Fibroblast of skin of scalp (primary cell): ENCODE results near the gene DCAF8. TPM values are rescaled to one million over a fixed set of nuclear protein-coding genes. Genes with fewer than 3 reads are reported as not detected.
"Not testable (repeated sequence)": the region's sequence is repeated elsewhere in the genome, so short reads cannot be mapped to it uniquely, and the experiment has no call there.

Experiments used
- DNase-seq: peaks from one replicate; pipeline ENCODE4 v3.0.0-alpha.2; 2013
- polyA plus RNA-seq, 2 experiments: library from polyadenylated mRNA; unstranded; fragments of 120-200 nt; gene quantifications; one replicate each; pipeline ENCODE4 v1.2.1, GENCODE V29; 2013; ENCODE audit not compliant: insufficient read length in 2 of 2

The DCAF8 gene
- 64.9 TPM for polyA plus RNA-seq (2013, experiment 1 of 2; ENCODE audit: insufficient read length)
- 61.6 TPM for polyA plus RNA-seq (2013, experiment 2 of 2; ENCODE audit: insufficient read length)

- peak; percentile 97 for DNase-seq
These were observed at the start of gene DCAF8 for GRCh38 chr1:160261893-160262794. Gene DCAF8 (minus strand): TSS chr1:160262549. CDS start chr1:160244008, 18,541 bp downstream.

GRCh38 chr1:160309571-160309970 is 47.2 kb upstream of the DCAF8 start:
- no peak for DNase-seq

GRCh38 chr1:160309185-160309557 is 46.8 kb upstream of the DCAF8 start:
- DNase-seq = peak; percentile 10

GRCh38 chr1:160308451-160309184 is 46.3 kb upstream of the DCAF8 start:
- no peak for DNase-seq

- DNase-seq = no peak
These were observed 44.9 kb upstream of the DCAF8 start for GRCh38 chr1:160307118-160307791.

GRCh38 chr1:160300173-160300572 is 37.8 kb upstream of the DCAF8 start:
- DNase-seq = no peak

- DNase-seq = no peak
These were observed 33.7 kb upstream of the DCAF8 start for GRCh38 chr1:160296036-160296435.

- no peak for DNase-seq
These were observed 30.9 kb upstream of the DCAF8 start for GRCh38 chr1:160293020-160293968.

- DNase-seq = peak; percentile 60
These were observed 29.2 kb upstream of the DCAF8 start for GRCh38 chr1:160291248-160292220.

- DNase-seq = not testable (repeated sequence)
These were observed 25.4 kb upstream of the DCAF8 start for GRCh38 chr1:160287769-160288168.

GRCh38 chr1:160285506-160285905 is 23.2 kb upstream of the DCAF8 start:
- no peak for DNase-seq

- peak; percentile 91 for DNase-seq
These were observed 22.5 kb upstream of the DCAF8 start, which contains the start of gene PEX19 for GRCh38 chr1:160284782-160285344. Gene PEX19 (minus strand): TSS chr1:160285133. CDS start chr1:160285124, 9 bp downstream.

GRCh38 chr1:160284220-160284781 is 22.0 kb upstream of the DCAF8 start:
- peak; percentile 36 for DNase-seq

GRCh38 chr1:160282807-160283206 is 20.5 kb upstream of the DCAF8 start:
- DNase-seq = no peak

GRCh38 chr1:160277987-160278386 is 15.6 kb upstream of the DCAF8 start:
- no peak for DNase-seq

- DNase-seq = no peak
These were observed 15.0 kb upstream of the DCAF8 start for GRCh38 chr1:160277330-160277729.

GRCh38 chr1:160271025-160271424 is 8.7 kb upstream of the DCAF8 start:
- DNase-seq = no peak

GRCh38 chr1:160267284-160267991 is 5.1 kb upstream of the DCAF8 start:
- no peak for DNase-seq

GRCh38 chr1:160264795-160265307 is 2.5 kb upstream of the DCAF8 start:
- DNase-seq = no peak
